HEK293 (cell line): ENCODE results near the gene EXTL1.

Experiments
- CTCF ChIA-PET: fragments of 350-600 bp; formaldehyde crosslinking; extraction: SDS; loops from one replicate; lab custom pipeline; 2021; ENCODE audit warnings: antibody characterized with exemption; lab: Yijun Ruan, JAX
- POLR2A ChIA-PET: fragments of 300-600 bp; formaldehyde crosslinking; extraction: SDS; loops from one replicate; lab custom pipeline; 2020; ENCODE audit warnings: antibody characterized with exemption, inconsistent platforms; lab: Yijun Ruan, JAX
- H3K27ac ChIP-seq: fragments of 200-500 bp; sonication (Bioruptor generic); 2 replicates; pipeline ENCODE4 v1.5.1; 2014; ENCODE audit warnings: low read depth, low read length, control low read depth, inconsistent platforms; ENCODE audit errors: extremely low read depth
- H3K36me3 ChIP-seq, 2 experiments: fragments of 200-500 bp in 1 of 2; sonication (Bioruptor generic) in 1 of 2; 1 replicate in 1 of 2; 2 replicates in 1 of 2; pipeline ENCODE4 v1.5.1; 2014 to 2017; ENCODE audit warnings: inconsistent platforms in 2 of 2, low read length in 2 of 2; ENCODE audit not compliant: control insufficient read depth in 2 of 2, insufficient read depth in 1 of 2
- H3K4me1 ChIP-seq: fragments of 200-500 bp; sonication (Bioruptor generic); 2 replicates; pipeline ENCODE4 v1.5.1; 2014; ENCODE audit warnings: mild to moderate bottlenecking, low read length, inconsistent platforms; ENCODE audit not compliant: control insufficient read depth, insufficient read depth
- H3K4me3 ChIP-seq: 2 replicates; pipeline ENCODE4 v1.5.1; 2011; ENCODE audit warnings: low read depth, mild to moderate bottlenecking, control low read depth, low read length, moderate library complexity
- H3K9me3 ChIP-seq: fragments of 200-500 bp; sonication (Bioruptor generic); 2 replicates; pipeline ENCODE4 v1.5.1; 2014; ENCODE audit warnings: low read depth, low read length, inconsistent platforms; ENCODE audit not compliant: control insufficient read depth, insufficient read depth
- EGR2 ChIP-seq: fragments of 450-650 bp; formaldehyde crosslinking; IDR thresholded peaks from 2 replicates; pipeline ENCODE4 v1.5.1; 2016; ENCODE audit warnings: low read depth, missing biosample characterization, missing genetic modification characterization
- FEZF1 ChIP-seq: fragments of 450-650 bp; formaldehyde crosslinking; IDR thresholded peaks from 2 replicates; pipeline ENCODE4 v1.5.1; 2016; ENCODE audit warnings: missing biosample characterization, missing genetic modification characterization
- KLF1 ChIP-seq: fragments of 450-650 bp; formaldehyde crosslinking; IDR thresholded peaks from 2 replicates; pipeline ENCODE4 v1.5.1; 2016; ENCODE audit warnings: missing biosample characterization, missing genetic modification characterization
- KLF7 ChIP-seq: fragments of 450-650 bp; formaldehyde crosslinking; IDR thresholded peaks from 2 replicates; pipeline ENCODE4 v1.5.1; 2016; ENCODE audit warnings: missing biosample characterization, missing genetic modification characterization, borderline replicate concordance
- ZNF114 ChIP-seq: fragments of 450-650 bp; formaldehyde crosslinking; IDR thresholded peaks from 2 replicates; pipeline ENCODE4 v1.5.0; 2017; ENCODE audit warnings: missing biosample characterization, missing genetic modification characterization
- ZNF23 ChIP-seq: fragments of 450-650 bp; formaldehyde crosslinking; IDR thresholded peaks from 2 replicates; pipeline ENCODE4 v1.5.1; 2016; ENCODE audit warnings: missing biosample characterization, missing genetic modification characterization, borderline replicate concordance
- ZNF48 ChIP-seq: fragments of 450-650 bp; formaldehyde crosslinking; IDR thresholded peaks from 2 replicates; pipeline ENCODE4 v1.5.1; 2016; ENCODE audit warnings: missing biosample characterization, missing genetic modification characterization
- ZNF571 ChIP-seq: fragments of 450-650 bp; formaldehyde crosslinking; IDR thresholded peaks from 2 replicates; pipeline ENCODE4 v1.5.0; 2017; ENCODE audit warnings: missing biosample characterization, missing genetic modification characterization
- ZNF768 ChIP-seq: fragments of 450-650 bp; formaldehyde crosslinking; IDR thresholded peaks from 2 replicates; pipeline ENCODE4 v1.5.1; 2018; ENCODE audit warnings: missing biosample characterization, mild to moderate bottlenecking, missing genetic modification characterization
- ZNF830 ChIP-seq: fragments of 450-650 bp; IDR thresholded peaks from 2 replicates; pipeline ENCODE4 v1.5.0; 2018; ENCODE audit warnings: missing biosample characterization, missing genetic modification characterization, low read depth, mild to moderate bottlenecking, moderate library complexity
- TF ChIP-seq, protein P1 (sequence below): fragments of 450-650 bp; formaldehyde crosslinking; IDR thresholded peaks from 2 replicates; pipeline ENCODE4 v1.5.1; 2016; ENCODE audit warnings: missing biosample characterization, missing genetic modification characterization
- TF ChIP-seq, protein P2 (sequence below): fragments of 450-650 bp; formaldehyde crosslinking; IDR thresholded peaks from 2 replicates; pipeline ENCODE4 v1.5.1; 2016; ENCODE audit warnings: missing biosample characterization, missing genetic modification characterization
- TF ChIP-seq, protein P3 (sequence below): fragments of 450-650 bp; formaldehyde crosslinking; IDR thresholded peaks from 2 replicates; pipeline ENCODE4 v1.5.1; 2016; ENCODE audit warnings: missing biosample characterization, missing genetic modification characterization

The EXTL1 gene

DNA sequence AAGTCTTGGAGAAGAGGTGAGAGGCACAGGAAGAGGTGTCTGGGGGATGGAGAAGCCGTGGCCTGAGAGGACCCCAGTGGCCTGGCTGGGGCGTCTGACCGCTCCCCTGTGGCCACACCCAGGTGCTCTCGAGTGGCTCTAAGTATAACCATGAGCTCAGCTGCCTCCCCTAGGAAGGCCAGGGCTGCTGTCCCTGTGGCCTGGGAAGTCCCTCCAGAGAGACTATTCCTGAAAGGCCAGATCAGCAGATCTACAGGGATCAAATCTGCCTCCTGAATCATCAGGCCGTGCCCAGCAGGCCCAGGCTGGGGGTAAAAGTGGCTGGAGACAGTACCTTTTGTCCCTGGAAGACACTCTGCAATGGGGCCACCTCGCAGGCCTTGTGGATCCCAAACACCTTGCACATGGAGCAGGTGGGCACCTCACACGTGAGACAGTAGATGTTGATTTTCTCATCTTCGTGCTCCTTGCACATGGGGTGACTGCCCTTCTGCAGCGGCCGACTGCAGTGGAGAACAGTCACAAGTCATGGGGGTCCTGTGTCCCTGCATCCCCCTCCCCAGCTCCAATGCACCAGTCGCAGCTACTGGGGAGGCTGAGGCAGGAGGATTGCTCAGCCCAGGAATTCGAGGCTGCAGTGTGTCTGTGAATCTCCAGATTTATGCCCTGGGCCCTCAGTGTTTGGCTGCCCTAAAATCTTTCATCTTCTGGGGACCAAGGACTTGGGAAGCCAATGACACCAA, 39.4 kb downstream of the EXTL1 start (continued):
- TF ChIP-seq, protein P1, sequence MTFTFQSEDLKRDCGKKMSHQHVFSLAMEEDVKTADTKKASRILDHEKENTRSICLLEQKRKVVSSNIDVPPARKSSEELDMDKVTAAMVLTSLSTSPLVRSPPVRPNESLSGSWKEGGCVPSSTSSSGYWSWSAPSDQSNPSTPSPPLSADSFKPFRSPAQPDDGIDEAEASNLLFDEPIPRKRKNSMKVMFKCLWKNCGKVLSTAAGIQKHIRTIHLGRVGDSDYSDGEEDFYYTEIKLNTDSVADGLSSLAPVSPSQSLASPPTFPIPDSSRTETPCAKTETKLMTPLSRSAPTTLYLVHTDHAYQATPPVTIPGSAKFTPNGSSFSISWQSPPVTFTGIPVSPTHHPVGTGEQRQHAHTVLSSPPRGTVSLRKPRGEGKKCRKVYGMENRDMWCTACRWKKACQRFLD = no peak

DNA sequence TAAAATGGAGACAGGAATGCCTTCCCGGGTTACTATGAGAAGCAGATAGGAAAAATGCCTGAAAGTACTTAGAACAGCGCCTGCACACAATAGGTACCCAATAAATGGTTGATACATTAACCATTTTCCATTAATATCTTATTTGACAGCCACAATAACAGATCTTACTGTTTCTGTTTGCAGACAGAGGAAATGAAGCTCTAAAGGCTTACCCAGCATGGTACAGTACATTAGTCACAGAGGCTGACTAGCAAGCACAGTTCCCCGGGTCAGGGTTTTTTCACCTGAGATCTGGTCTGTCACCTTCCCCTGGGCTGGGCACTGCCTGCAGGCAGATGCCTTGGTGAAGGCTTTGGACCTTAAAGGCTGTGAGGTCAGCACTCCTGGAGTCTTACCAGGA, 43.0 kb downstream of the EXTL1 start:
- TF ChIP-seq ZNF830 (no peak), KLF1 (tag by site-specific recombination) (no peak), KLF7 (no peak), ZNF23 (tag by site-specific recombination) (no peak), ZNF768 (tag by site-specific recombination) (no peak), EGR2 (no peak), FEZF1 (tag by site-specific recombination) (no peak), ZNF48 (tag by site-specific recombination) (no peak), ZNF114 (tag by site-specific recombination) (no peak)
- TF ChIP-seq, protein P2, sequence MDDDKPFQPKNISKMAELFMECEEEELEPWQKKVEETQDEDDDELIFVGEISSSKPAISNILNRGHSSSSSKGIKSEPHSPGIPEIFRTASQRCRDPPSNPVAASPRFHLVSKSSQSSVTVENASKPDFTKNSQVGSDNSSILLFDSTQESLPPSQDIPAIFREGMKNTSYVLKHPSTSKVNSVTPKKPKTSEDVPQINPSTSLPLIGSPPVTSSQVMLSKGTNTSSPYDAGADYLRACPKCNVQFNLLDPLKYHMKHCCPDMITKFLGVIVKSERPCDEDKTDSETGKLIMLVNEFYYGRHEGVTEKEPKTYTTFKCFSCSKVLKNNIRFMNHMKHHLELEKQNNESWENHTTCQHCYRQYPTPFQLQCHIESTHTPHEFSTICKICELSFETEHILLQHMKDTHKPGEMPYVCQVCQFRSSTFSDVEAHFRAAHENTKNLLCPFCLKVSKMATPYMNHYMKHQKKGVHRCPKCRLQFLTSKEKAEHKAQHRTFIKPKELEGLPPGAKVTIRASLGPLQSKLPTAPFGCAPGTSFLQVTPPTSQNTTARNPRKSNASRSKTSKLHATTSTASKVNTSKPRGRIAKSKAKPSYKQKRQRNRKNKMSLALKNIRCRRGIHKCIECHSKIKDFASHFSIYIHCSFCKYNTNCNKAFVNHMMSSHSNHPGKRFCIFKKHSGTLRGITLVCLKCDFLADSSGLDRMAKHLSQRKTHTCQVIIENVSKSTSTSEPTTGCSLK (tag by site-specific recombination) = no peak
- TF ChIP-seq, protein P3, sequence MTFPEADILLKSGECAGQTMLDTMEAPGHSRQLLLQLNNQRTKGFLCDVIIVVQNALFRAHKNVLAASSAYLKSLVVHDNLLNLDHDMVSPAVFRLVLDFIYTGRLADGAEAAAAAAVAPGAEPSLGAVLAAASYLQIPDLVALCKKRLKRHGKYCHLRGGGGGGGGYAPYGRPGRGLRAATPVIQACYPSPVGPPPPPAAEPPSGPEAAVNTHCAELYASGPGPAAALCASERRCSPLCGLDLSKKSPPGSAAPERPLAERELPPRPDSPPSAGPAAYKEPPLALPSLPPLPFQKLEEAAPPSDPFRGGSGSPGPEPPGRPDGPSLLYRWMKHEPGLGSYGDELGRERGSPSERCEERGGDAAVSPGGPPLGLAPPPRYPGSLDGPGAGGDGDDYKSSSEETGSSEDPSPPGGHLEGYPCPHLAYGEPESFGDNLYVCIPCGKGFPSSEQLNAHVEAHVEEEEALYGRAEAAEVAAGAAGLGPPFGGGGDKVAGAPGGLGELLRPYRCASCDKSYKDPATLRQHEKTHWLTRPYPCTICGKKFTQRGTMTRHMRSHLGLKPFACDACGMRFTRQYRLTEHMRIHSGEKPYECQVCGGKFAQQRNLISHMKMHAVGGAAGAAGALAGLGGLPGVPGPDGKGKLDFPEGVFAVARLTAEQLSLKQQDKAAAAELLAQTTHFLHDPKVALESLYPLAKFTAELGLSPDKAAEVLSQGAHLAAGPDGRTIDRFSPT (tag by site-specific recombination) = no peak
- ChIA-PET POLR2A (no interaction called here), CTCF (interaction anchor here (0.7 to 1.3 kb wide), 3 partner anchors 8 to 170 kb away, joined by 4 read pairs; partner anchors contain the start of gene CEP85)
- H3K9me3 ChIP-seq = no peaks in the 10 kb centered on the region
- H3K4me3 ChIP-seq = no peak overlapping the region
- H3K36me3 ChIP-seq = no peaks in the 10 kb centered on the region
- H3K27ac ChIP-seq = no peak overlapping the region
- H3K4me1 ChIP-seq = no peaks in the 10 kb centered on the region

DNA sequence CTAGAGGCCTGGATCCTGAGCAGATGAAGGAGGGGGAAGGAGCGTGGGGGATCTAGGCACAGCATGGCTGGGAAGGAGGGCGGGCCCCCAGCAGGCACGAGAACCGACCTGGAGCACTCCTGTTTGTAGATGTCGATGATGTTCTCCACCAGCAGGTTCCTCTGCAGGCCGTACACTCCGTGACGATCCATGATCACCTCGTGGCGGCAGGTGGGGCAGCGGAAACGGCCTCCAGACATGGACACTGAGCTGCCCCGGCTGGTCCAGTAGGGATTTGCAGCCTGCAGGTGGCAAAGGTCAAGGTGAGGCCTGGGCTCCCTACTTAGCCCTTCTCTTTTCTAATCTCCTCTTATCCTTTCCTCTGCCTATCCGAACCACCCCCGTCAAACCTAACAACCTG, 44.6 kb downstream of the EXTL1 start:
- CTCF ChIA-PET = no interaction called here
- no peak for TF ChIP-seq ZNF571 (tag by site-specific recombination)
- TF ChIP-seq, protein P3 (tag by site-specific recombination) = no peak
- TF ChIP-seq, all 188 proteins: peak for 0
- H3K4me1 ChIP-seq = no peaks in the 10 kb centered on the region
- POLR2A ChIA-PET = no interaction called here
- no peaks in the 10 kb centered on the region for H3K36me3 ChIP-seq
- H3K27ac ChIP-seq = no peak overlapping the region
- H3K9me3 ChIP-seq = no peaks in the 10 kb centered on the region
- H3K4me3 ChIP-seq = no peak overlapping the region
